IPS-18c (cell line): Measurements from ENCODE around the gene BUB1.
"Not testable (repeated sequence)": the region's sequence is repeated elsewhere in the genome, so short reads cannot be mapped to it uniquely, and the experiment has no call there.

Experiments used
- H3K4me3 ChIP-seq: 2 replicates; pipeline ENCODE4 v1.7.0; 2013; ENCODE audit warnings: low read depth, mild to moderate bottlenecking, low read length, moderate library complexity; ENCODE audit not compliant: insufficient read depth
- H3K9me3 ChIP-seq: one replicate; pipeline ENCODE4 v1.6.1; 2013; ENCODE audit warnings: mild to moderate bottlenecking, low read length, moderate library complexity; ENCODE audit not compliant: control insufficient read depth, insufficient read depth

Gene BUB1

GRCh38 chr2:110698253-110698652, 20.4 kb upstream of the BUB1 start:
- not testable (repeated sequence) for H3K9me3 ChIP-seq, H3K4me3 ChIP-seq

GRCh38 chr2:110695146-110695898, 17.5 kb upstream of the BUB1 start:
- not testable (repeated sequence) for H3K9me3 ChIP-seq, H3K4me3 ChIP-seq

GRCh38 chr2:110691612-110692258, 13.9 kb upstream of the BUB1 start:
- no peaks in the 10 kb centered on the region for H3K9me3 ChIP-seq
- H3K4me3 ChIP-seq = no peak overlapping the region

- H3K4me3 ChIP-seq = no peak overlapping the region
- H3K9me3 ChIP-seq = no peaks in the 10 kb centered on the region
These were observed 12.5 kb upstream of the BUB1 start for GRCh38 chr2:110690083-110690965.

GRCh38 chr2:110688594-110689091, 10.8 kb upstream of the BUB1 start:
- no peaks in the 10 kb centered on the region for H3K9me3 ChIP-seq
- H3K4me3 ChIP-seq = no peak overlapping the region; the same call in 1 of the 2 replicates

- not testable (repeated sequence) for H3K4me3 ChIP-seq, H3K9me3 ChIP-seq
These were observed 10.1 kb upstream of the BUB1 start for GRCh38 chr2:110687775-110688484.

GRCh38 chr2:110682872-110683271, 5.0 kb upstream of the BUB1 start:
- H3K9me3 ChIP-seq = no peaks in the 10 kb centered on the region
- H3K4me3 ChIP-seq = no peak overlapping the region

GRCh38 chr2:110682267-110682666, 4.4 kb upstream of the BUB1 start:
- no peaks in the 10 kb centered on the region for H3K9me3 ChIP-seq

GRCh38 chr2:110680709-110681108, 2.8 kb upstream of the BUB1 start:
- H3K4me3 ChIP-seq = no peak overlapping the region
- H3K9me3 ChIP-seq = no peaks in the 10 kb centered on the region

More at GRCh38 chr2:110682267-110682666, 4.4 kb upstream of the BUB1 start:
- H3K4me3 ChIP-seq = no peak overlapping the region

GRCh38 chr2:110679865-110680264, 2.0 kb upstream of the BUB1 start:
- H3K4me3 ChIP-seq = no peak overlapping the region

GRCh38 chr2:110679337-110679707, 1.5 kb upstream of the BUB1 start:
- no peak overlapping the region for H3K4me3 ChIP-seq
- H3K9me3 ChIP-seq = no peaks in the 10 kb centered on the region

More at GRCh38 chr2:110679865-110680264, 2.0 kb upstream of the BUB1 start:
- H3K9me3 ChIP-seq = no peaks in the 10 kb centered on the region

- Histone ChIP-seq H3K9me3 (no peaks in the 10 kb centered on the region), H3K4me3 (peak overlapping the region; percentile 78)
These were observed 834 bp upstream of the BUB1 start for GRCh38 chr2:110678457-110679336.

- peak overlapping the region; percentile 78 for H3K4me3 ChIP-seq
These were observed 783 bp downstream of the BUB1 start for GRCh38 chr2:110677080-110677479.

GRCh38 chr2:110675679-110676078, 2.2 kb downstream of the BUB1 start:
- H3K9me3 ChIP-seq = no peaks in the 10 kb centered on the region
- no peak overlapping the region for H3K4me3 ChIP-seq

More at GRCh38 chr2:110677080-110677479, 783 bp downstream of the BUB1 start:
- H3K9me3 ChIP-seq = no peaks in the 10 kb centered on the region

- Histone ChIP-seq H3K9me3 (no peaks in the 10 kb centered on the region), H3K4me3 (no peak overlapping the region)
These were observed 3.0 kb downstream of the BUB1 start for GRCh38 chr2:110674620-110675555.
